Osteoblast (primary cell): ENCODE data around the gene AGMO. TPM values are rescaled to one million over a fixed set of nuclear protein-coding genes. Genes with fewer than 3 reads are reported as not detected.

ENCODE experiments used
- DNase-seq: peaks from one replicate; pipeline ENCODE4 v3.0.0; 2011; ENCODE audit warnings: low spot score, mixed read lengths; ENCODE audit not compliant: insufficient read length; ENCODE audit errors: missing footprints
- H2AFZ ChIP-seq: 2 replicates; pipeline ENCODE4 v1.6.0; 2011; ENCODE audit warnings: mild to moderate bottlenecking, low read length
- H3K27ac ChIP-seq: 2 replicates; pipeline ENCODE4 v1.5.1; 2011; ENCODE audit warnings: mild to moderate bottlenecking, low read depth, low read length, moderate library complexity
- H3K27me3 ChIP-seq: 2 replicates; pipeline ENCODE4 v1.6.0; 2012; ENCODE audit warnings: mild to moderate bottlenecking, control low read depth, inconsistent platforms, low read length, moderate library complexity; ENCODE audit not compliant: insufficient read depth
- H3K36me3 ChIP-seq: 2 replicates; pipeline ENCODE4 v1.5.1; 2011; ENCODE audit warnings: mild to moderate bottlenecking, low read length, control low read depth, moderate library complexity; ENCODE audit not compliant: insufficient read depth
- H3K4me1 ChIP-seq: 2 replicates; pipeline ENCODE4 v1.5.1; 2011; ENCODE audit warnings: mild to moderate bottlenecking, low read length, control low read depth, moderate library complexity; ENCODE audit not compliant: insufficient read depth
- H3K4me2 ChIP-seq: 2 replicates; pipeline ENCODE4 v1.6.0; 2011; ENCODE audit warnings: mild to moderate bottlenecking, low read length; ENCODE audit not compliant: insufficient read depth
- H3K4me3 ChIP-seq: fragments of 200-600 bp; sonication (generic); 3 replicates; pipeline ENCODE4 v1.5.1; 2012; ENCODE audit warnings: mild to moderate bottlenecking, low read length, inconsistent platforms; ENCODE audit not compliant: insufficient read depth
- H3K79me2 ChIP-seq: 2 replicates; pipeline ENCODE4 v1.6.0; 2012; ENCODE audit warnings: mild to moderate bottlenecking, low read length, control low read depth, inconsistent platforms; ENCODE audit not compliant: insufficient read depth
- H3K9me3 ChIP-seq: 2 replicates; pipeline ENCODE4 v1.5.1; 2011; ENCODE audit warnings: low read depth, low read length, control low read depth
- H4K20me1 ChIP-seq: 2 replicates; pipeline ENCODE4 v1.6.0; 2012; ENCODE audit warnings: mild to moderate bottlenecking, low read length, control low read depth; ENCODE audit not compliant: insufficient read depth
- CTCF ChIP-seq: IDR thresholded peaks from 2 replicates; pipeline ENCODE4 v1.5.1; 2011; ENCODE audit warnings: mild to moderate bottlenecking, low read depth, low read length, moderate library complexity; ENCODE audit errors: extremely low read depth
- total RNA-seq: library from RNA; depleted of rRNA; stranded (reverse); fragments of >200 nt; gene quantifications from 2 replicates; pipeline ENCODE4 v1.2.3, GENCODE V29; 2012

The AGMO gene
- total RNA-seq, 1 donor: under 0.01 TPM

GRCh38 chr7:15168489-15168888, 393.3 kb downstream of the AGMO start:
- H2AFZ ChIP-seq: peak overlapping the region; percentile 48
- H3K9me3 ChIP-seq: no peaks in the 10 kb centered on the region
- H3K4me2 ChIP-seq: no peak overlapping the region
- H4K20me1 ChIP-seq: no peaks in the 10 kb centered on the region
- no peak overlapping the region for H3K4me3 ChIP-seq
- no peaks in the 10 kb centered on the region for H3K4me1 ChIP-seq
- peak; percentile 44 for TF ChIP-seq CTCF
- H3K36me3 ChIP-seq: no peaks in the 10 kb centered on the region
- H3K79me2 ChIP-seq: no peaks in the 10 kb centered on the region
- H3K27ac ChIP-seq: no peak overlapping the region
- no peaks in the 10 kb centered on the region for H3K27me3 ChIP-seq
- no peak for DNase-seq

GRCh38 chr7:15167912-15168311, 393.9 kb downstream of the AGMO start:
- Histone ChIP-seq H3K4me1 (no peaks in the 10 kb centered on the region), H3K4me2 (no peak overlapping the region), H2AFZ (no peak overlapping the region), H3K36me3 (no peaks in the 10 kb centered on the region), H3K79me2 (no peaks in the 10 kb centered on the region), H4K20me1 (no peaks in the 10 kb centered on the region), H3K4me3 (no peak overlapping the region), H3K27ac (no peak overlapping the region), H3K9me3 (no peaks in the 10 kb centered on the region), H3K27me3 (no peaks in the 10 kb centered on the region)
- no peak for TF ChIP-seq CTCF
- DNase-seq: no peak

- no peak for TF ChIP-seq CTCF
- H3K4me3 ChIP-seq: no peak overlapping the region
- H3K79me2 ChIP-seq: no peaks in the 10 kb centered on the region
- no peaks in the 10 kb centered on the region for H3K27me3 ChIP-seq
- no peaks in the 10 kb centered on the region for H3K4me1 ChIP-seq
- H3K4me2 ChIP-seq: no peak overlapping the region
- no peak for DNase-seq
- H4K20me1 ChIP-seq: no peaks in the 10 kb centered on the region
- no peaks in the 10 kb centered on the region for H3K9me3 ChIP-seq
- H3K36me3 ChIP-seq: no peaks in the 10 kb centered on the region
- no peak overlapping the region for H3K27ac ChIP-seq
- H2AFZ ChIP-seq: no peak overlapping the region
These were observed 395.2 kb downstream of the AGMO start for GRCh38 chr7:15166620-15167019.

- no peaks in the 10 kb centered on the region for H3K9me3 ChIP-seq
- DNase-seq: no peak
- no peak overlapping the region for H3K4me2 ChIP-seq
- no peaks in the 10 kb centered on the region for H3K79me2 ChIP-seq
- H3K27ac ChIP-seq: no peak overlapping the region
- H3K4me3 ChIP-seq: no peak overlapping the region
- H4K20me1 ChIP-seq: no peaks in the 10 kb centered on the region
- no peaks in the 10 kb centered on the region for H3K4me1 ChIP-seq
- H3K36me3 ChIP-seq: no peaks in the 10 kb centered on the region
- H2AFZ ChIP-seq: no peak overlapping the region
- no peak for TF ChIP-seq CTCF
- no peaks in the 10 kb centered on the region for H3K27me3 ChIP-seq
These were observed 402.6 kb downstream of the AGMO start for GRCh38 chr7:15159261-15159660.
